Bone marrow (tissue), 2 donors: ENCODE results near the gene NNT.
"Not testable (repeated sequence)": the region's sequence is repeated elsewhere in the genome, so short reads cannot be mapped to it uniquely, and the experiment has no call there.

Source experiments
- DNase-seq, 2 donors: peaks; one replicate each; lab custom pipeline; 2025; lab: John Stamatoyannopoulos, UW

The NNT gene

GRCh38 chr5:43627028-43627427, 24.0 kb downstream of the NNT start:
- peak in 1 of 2 donors; percentile 15 for DNase-seq

GRCh38 chr5:43631182-43631910, 28.4 kb downstream of the NNT start:
- peak; percentile 4 to 77 for DNase-seq

- no peak for DNase-seq
Observed at GRCh38 chr5:43634621-43635020, 31.6 kb downstream of the NNT start.

DNA sequence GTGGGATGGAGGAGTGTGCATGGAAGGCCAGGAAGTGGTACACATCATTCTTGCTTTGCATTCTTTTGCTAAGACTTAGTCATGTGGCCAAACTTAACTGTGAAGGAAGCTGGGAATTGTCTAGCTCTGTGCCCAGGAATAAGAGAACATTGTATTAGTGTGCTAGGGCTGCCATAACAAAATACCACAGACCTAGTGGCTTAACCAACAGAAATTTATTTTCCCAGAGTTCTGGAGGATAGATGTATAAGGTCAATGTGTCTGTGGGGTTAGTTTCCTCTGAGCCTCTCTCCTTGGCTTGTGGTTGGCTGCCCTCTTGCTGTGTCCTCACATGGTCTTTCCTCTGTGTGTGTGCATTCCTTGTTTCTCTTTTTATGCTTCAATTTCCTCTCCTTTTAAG, 32.4 kb downstream of the NNT start:
- DNase-seq, result no peak

GRCh38 chr5:43636076-43636475, 33.1 kb downstream of the NNT start:
- DNase-seq, result no peak

DNA sequence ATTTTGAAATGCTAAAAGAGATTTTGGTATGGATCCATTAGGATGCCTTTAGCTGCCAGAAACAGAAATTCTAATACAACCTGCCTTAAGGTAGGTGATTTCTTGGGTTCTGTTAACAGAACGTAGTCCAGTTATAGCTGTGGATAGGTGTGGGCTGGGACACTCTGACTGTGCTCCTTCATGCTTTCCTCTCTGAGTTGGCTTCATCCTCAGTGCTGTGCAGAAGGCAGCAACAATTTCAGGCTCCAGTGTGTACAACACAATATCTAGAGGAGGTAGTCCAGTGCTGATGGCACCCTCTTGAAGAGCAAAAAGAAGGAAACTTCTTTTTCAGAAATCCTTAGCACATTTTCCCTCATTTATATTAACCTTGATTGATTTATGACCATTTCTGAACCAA, 34.4 kb downstream of the NNT start:
- DNase-seq, result no peak

DNA sequence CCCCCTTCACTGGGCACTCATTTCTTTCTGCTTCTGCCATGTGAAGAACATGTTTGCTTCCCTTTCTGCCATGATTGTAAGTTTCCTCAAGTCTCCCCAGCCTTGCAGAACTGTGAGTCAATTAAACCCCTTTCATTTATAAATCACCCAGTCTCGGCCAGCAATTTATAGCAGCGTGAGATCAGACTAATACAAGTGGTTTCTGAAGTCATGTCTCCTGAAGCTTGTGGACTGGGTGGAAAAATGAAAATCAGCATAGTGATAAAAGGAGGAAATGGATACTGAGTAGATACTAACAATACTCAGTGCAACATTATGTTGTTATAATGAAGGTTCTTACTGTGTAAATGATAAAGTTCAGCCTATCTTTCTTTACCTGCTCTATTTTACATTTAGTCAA, 35.1 kb downstream of the NNT start:
- no peak for DNase-seq

DNA sequence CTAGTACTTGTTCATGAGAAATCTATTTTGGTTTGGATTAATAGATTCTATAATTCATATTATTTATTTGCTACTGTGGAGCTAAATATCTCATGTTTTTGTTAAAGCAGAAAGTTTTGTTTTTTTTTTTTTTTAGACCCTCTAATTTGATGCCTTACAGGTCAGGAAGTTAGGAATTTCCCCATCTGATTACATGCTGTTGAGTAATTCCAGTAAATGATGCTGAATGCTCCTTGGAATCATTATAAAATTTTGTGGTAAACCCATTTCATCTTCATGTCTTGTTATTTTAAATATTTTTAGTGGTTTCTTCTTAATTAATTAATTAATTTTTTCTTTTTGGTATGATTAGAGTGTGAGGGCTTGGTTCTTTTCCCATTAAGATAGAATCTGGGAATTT, 35.6 kb downstream of the NNT start:
- no peak for DNase-seq

- DNase-seq, result no peak
Observed at GRCh38 chr5:43639566-43639965, 36.6 kb downstream of the NNT start.

GRCh38 chr5:43642428-43642827, 39.4 kb downstream of the NNT start:
- no peak for DNase-seq

DNA sequence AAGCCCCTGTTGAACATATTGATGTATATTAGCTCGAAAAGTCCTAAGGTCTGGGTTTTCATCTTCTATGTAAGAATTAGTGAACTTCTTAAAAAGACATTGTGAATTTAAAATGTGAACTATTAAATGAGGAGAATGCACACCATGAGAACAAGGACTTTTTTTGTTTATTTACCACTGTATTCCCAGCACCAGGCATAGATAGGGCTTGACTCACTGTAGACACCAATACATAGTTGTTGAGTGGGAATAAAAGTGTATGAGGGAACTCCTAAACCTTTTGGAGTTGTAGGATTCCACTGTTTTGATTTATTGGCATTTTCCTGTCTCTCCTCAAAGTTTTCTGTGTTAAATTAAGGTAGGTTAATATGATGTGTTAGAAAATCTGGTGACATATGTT, 40.3 kb downstream of the NNT start:
- no peak for DNase-seq

DNA sequence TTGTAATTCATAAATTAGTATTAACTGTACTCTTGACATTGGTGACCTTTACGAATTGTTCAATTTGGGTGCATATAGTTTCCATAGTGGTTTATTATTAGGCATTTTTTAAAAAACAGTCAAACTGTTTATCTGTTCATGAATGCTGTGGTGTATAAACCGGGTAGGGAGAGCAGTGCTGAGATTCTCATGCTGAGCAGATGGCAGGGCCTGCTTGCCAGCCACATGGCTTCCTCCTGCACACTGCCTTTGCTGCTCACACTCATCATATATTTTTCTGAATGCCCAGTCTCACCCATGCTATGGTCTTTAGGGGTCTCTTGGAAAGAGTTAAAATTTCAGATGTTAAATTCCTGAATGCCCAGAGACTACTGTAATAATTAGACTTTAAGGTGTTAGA, 40.8 kb downstream of the NNT start:
- no peak for DNase-seq

- DNase-seq, result no peak
Observed at GRCh38 chr5:43646992-43647391, 44.0 kb downstream of the NNT start.

- no peak for DNase-seq
Observed at GRCh38 chr5:43647789-43648188, 44.8 kb downstream of the NNT start.

GRCh38 chr5:43648499-43649124, 45.6 kb downstream of the NNT start:
- no peak for DNase-seq

DNA sequence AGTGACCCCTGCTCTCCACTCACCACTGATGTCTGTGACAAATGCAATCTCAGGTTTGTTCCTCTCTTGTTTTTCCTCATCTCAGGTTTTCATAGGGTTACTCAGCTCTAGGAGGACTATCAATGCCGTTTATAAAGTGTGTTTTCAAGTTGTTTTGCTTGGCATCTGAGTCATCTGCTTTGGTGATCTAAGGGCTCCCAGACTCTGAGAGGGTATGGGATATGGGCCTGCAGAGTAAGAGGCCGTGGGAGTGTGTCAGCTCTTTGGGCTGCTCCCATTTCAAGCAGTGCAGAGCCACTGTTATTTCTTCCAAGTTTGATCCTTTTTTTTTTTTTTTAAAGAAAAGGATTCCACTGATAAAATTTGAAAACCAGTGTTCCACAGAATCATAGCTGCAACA, 46.3 kb downstream of the NNT start:
- no peak for DNase-seq

DNA sequence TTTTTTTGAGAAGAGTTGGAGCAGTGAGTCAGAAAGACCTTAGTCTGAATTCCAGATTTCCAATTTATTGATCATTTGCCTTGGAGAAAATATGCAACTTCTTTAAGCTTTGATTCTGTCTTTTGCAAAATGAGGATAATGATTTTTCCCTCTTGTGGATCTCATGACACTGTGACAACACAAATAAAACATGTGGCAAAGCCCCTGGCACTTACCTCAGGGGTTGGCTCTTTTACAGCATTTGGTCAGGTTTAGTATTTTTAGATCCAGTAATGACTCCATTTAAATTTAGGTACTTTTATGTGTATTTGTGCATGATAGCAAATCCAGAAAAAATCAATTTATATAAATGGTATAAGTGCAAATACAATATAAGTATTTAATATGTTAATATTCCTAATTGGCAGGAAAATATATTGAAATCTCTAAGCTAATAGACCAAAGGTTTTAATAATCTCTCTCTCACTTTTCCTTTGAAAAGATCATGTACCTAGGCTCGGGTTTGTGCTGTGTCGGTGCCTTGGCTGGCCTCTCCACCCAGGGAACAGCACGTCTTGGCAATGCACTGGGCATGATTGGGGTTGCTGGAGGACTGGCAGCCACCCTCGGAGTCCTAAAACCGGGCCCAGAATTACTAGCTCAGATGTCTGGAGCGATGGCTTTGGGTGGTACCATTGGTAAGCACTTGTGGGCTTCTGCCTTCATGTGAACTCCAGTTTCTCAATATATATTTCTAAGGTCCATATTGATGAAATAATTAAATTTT, 49.7 kb downstream of the NNT start:
- DNase-seq, result no peak

GRCh38 chr5:43658509-43658908, 55.5 kb downstream of the NNT start:
- DNase-seq, result no peak

GRCh38 chr5:43659075-43659474, 56.1 kb downstream of the NNT start:
- no peak for DNase-seq

GRCh38 chr5:43661102-43661501, 58.1 kb downstream of the NNT start:
- no peak for DNase-seq

DNA sequence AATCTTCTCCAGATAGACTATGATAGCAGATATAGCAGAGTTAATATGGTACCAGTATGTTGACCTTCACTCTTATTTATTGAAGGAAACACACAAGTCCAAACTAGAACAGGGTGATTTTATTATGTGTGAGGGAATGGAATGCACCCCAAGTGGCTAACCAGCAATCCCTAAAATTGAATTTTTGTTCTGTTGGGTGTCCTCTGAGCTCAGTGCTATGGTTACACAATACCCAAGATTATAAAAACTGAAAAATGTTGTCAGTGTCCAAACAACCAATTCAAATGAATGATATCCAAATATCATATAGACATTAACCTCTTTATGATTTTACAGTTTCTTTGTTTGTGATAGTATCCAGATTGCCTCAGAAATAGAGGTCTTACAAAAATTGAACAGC, 60.9 kb downstream of the NNT start:
- no peak for DNase-seq

DNA sequence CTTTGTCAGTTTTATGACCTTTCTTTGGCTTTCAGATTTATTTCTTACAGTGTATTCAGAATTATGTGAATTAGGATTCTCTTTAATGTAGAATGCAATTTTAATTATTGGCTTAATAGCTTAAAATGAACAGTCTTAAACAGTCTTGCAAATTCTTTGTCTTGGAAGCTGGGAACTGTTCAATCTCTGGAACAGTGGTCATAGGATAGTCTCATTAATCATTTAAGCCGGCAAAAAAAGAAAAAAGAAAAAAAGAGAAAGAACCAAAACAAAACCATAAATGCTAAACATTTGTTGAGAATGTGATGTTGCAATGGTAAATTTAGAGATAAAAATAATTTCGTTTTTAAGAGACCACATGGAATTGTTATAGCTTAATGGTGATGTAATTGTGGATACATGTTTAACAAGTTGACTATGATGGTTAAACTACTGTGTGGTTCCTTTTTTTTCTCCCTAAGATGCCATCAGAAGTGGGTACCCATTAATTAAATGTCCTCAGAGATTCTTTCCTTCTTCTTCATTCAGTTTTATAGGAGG, 61.6 kb downstream of the NNT start:
- no peak for DNase-seq

DNA sequence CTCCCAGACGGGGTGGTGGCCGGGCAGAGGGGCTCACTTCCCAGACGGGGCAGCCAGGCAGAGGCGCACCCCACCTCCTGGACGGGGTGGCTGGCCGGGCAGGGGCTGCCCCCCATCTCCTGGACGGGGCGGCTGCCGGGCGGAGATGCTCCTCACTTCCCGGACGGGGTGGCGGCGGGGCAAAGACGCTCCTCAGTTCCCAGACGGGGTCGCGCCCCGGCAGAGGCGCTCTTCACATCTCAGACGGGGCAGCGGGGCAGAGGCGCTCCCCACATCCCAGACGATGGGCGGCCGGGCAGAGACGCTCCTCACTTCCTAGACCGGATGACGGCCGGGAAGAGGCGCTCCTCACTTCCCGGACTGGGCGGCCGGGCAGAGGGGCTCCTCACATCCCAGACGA, 62.8 kb downstream of the NNT start:
- not testable (repeated sequence) for DNase-seq
